Breast epithelium (tissue), 4 donors: ENCODE results near the gene HOXB9. TPM values are rescaled to one million over a fixed set of nuclear protein-coding genes. Genes with fewer than 3 reads are reported as not detected.

Experiments
- DNase-seq, 2 donors: peaks; one replicate each; pipeline ENCODE4 v3.0.0-alpha.2; 2019; ENCODE audit warnings: low spot score in 2 of 2
- H3K27ac ChIP-seq, 2 donors: fragments of 200-600 bp; sonication (generic) in 1 of 2; one replicate each; pipeline ENCODE4 v1.5.1; 2016 to 2019; ENCODE audit warnings: mild to moderate bottlenecking in 1 of 2
- H3K27me3 ChIP-seq, 2 donors: fragments of 200-600 bp; sonication (generic) in 1 of 2; one replicate each; pipeline versions ENCODE4 v1.5.1 to v1.6.0; 2017 to 2019; ENCODE audit warnings: control low read depth in 1 of 2, mild to moderate bottlenecking in 1 of 2
- H3K36me3 ChIP-seq: fragments of 200-600 bp; one replicate; pipeline ENCODE4 v1.5.1; 2019
- H3K4me1 ChIP-seq, 2 donors: fragments of 200-600 bp; sonication (generic); one replicate each; pipeline ENCODE4 v1.5.1; 2016 to 2019; ENCODE audit warnings: control low read depth in 1 of 2
- H3K4me3 ChIP-seq, 3 donors: fragments of 200-600 bp; sonication (generic); 1 replicate in 2 of 3; 2 replicates in 1 of 3; pipeline ENCODE4 v1.5.1; 2016 to 2019; ENCODE audit warnings: mild to moderate bottlenecking in 3 of 3, moderate library complexity in 2 of 3
- H3K9me3 ChIP-seq, 2 donors: fragments of 200-600 bp; sonication (generic) in 1 of 2; one replicate each; pipeline ENCODE4 v1.5.1; 2016 to 2019; ENCODE audit warnings: control low read depth in 1 of 2
- POLR2A ChIP-seq: fragments of 450-650 bp; IDR thresholded peaks from one replicate; pipeline ENCODE4 v1.6.1; 2016; ENCODE audit warnings: antibody characterized with exemption, mild to moderate bottlenecking, moderate library complexity
- POLR2AphosphoS5 ChIP-seq, 3 donors: sonication (generic); formaldehyde crosslinking; IDR thresholded peaks; one replicate each; pipeline ENCODE4 v1.6.1; 2017; ENCODE audit warnings: antibody characterized with exemption in 3 of 3
- intact Hi-C: fragments of 100-400 bp; cut with DNase I; formaldehyde crosslinking; loops from one replicate; pipeline ENCODE4 v1.15.1; 2023; ENCODE audit warnings: low total_unique reads
- total RNA-seq, 3 donors: library from RNA; depleted of rRNA; stranded (reverse); fragments of >200 nt; gene quantifications; one replicate each; pipeline ENCODE4 v1.1.0, GENCODE V29; 2016
- TF ChIP-seq, protein P1 (sequence below), 3 donors: fragments of 450-650 bp; IDR thresholded peaks; one replicate each; pipeline ENCODE4 v1.5.1; 2016 to 2017; ENCODE audit warnings: antibody characterized with exemption in 3 of 3, mild to moderate bottlenecking in 3 of 3, moderate library complexity in 3 of 3

The HOXB9 gene
- total RNA-seq, 3 donors from 2014 or later = 0.32 to 0.44 (median 0.33) TPM

DNA sequence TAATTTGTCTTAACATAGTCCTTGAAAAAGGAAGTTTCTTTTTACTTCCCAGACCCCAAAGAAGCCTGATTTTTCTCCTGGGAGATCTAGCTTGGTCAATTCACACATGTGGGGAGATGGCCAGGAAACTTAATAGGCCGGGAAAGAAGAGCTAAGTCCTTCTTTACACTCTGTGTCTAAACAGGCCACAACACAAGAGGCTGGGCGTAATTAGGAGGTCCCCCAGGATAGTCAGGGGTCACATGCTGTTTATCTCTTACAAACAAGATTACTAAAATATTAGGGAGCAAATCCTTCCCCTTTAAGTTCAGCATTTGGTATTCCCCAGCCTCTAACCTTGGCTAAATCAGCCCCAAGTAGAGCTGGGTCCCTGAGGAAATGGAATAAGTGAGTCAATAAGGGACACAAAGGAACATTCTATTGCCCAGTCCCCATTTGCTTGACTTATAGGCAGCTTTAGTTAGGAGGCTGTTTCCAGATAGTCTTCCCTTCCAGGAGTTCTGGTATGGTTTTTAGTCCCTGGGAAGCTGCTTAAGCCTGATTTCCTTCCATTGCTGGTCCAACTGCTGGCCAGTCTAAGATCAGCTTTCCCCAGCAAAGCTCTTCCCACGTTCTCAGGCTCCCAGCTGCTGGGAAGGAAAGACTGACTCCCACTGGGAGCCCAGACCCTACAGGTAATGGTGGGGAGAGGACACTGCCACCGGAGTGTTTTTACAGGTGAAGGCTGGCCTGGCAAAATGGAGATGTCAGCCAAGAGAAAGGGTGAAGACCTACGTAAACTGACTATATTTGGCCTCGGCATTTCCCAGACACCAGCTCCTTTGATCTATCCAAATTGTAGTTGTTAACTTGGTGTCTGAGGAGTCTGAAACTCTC lies 14.1 kb upstream of the HOXB9 start:
- TF ChIP-seq POLR2AphosphoS5 (IDR thresholded peaks at IDR 0.05) (no peak), POLR2A (no peak)
- TF ChIP-seq, protein P1, sequence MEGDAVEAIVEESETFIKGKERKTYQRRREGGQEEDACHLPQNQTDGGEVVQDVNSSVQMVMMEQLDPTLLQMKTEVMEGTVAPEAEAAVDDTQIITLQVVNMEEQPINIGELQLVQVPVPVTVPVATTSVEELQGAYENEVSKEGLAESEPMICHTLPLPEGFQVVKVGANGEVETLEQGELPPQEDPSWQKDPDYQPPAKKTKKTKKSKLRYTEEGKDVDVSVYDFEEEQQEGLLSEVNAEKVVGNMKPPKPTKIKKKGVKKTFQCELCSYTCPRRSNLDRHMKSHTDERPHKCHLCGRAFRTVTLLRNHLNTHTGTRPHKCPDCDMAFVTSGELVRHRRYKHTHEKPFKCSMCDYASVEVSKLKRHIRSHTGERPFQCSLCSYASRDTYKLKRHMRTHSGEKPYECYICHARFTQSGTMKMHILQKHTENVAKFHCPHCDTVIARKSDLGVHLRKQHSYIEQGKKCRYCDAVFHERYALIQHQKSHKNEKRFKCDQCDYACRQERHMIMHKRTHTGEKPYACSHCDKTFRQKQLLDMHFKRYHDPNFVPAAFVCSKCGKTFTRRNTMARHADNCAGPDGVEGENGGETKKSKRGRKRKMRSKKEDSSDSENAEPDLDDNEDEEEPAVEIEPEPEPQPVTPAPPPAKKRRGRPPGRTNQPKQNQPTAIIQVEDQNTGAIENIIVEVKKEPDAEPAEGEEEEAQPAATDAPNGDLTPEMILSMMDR (IDR thresholded peaks at IDR 0.05) = no peak
- no peaks in the 10 kb centered on the region for H3K9me3 ChIP-seq
- no peak overlapping the region for H3K4me3 ChIP-seq
- peaks cover 13 to 99% of the 10 kb centered on the region in 2 donors for H3K27me3 ChIP-seq
- intact Hi-C loops = no loop called here
- H3K27ac ChIP-seq = no peak overlapping the region
- no peak for DNase-seq
- H3K36me3 ChIP-seq = no peaks in the 10 kb centered on the region
- no peaks in the 10 kb centered on the region for H3K4me1 ChIP-seq

- no peak for DNase-seq
- Histone ChIP-seq H3K36me3 (no peaks in the 10 kb centered on the region), H3K4me3 (no peak overlapping the region), H3K4me1 (no peaks in the 10 kb centered on the region), H3K27ac (no peak overlapping the region), H3K9me3 (no peaks in the 10 kb centered on the region), H3K27me3 (peaks cover 13 to 99% of the 10 kb centered on the region in 2 donors)
- TF ChIP-seq POLR2A = no peak
- no peak for TF ChIP-seq POLR2AphosphoS5 (IDR thresholded peaks at IDR 0.05)
- TF ChIP-seq, protein P1 (IDR thresholded peaks at IDR 0.05) = no peak
- intact Hi-C loops = no loop called here
These were observed 13.0 kb upstream of the HOXB9 start for GRCh38 chr17:48639136-48639535.

DNA sequence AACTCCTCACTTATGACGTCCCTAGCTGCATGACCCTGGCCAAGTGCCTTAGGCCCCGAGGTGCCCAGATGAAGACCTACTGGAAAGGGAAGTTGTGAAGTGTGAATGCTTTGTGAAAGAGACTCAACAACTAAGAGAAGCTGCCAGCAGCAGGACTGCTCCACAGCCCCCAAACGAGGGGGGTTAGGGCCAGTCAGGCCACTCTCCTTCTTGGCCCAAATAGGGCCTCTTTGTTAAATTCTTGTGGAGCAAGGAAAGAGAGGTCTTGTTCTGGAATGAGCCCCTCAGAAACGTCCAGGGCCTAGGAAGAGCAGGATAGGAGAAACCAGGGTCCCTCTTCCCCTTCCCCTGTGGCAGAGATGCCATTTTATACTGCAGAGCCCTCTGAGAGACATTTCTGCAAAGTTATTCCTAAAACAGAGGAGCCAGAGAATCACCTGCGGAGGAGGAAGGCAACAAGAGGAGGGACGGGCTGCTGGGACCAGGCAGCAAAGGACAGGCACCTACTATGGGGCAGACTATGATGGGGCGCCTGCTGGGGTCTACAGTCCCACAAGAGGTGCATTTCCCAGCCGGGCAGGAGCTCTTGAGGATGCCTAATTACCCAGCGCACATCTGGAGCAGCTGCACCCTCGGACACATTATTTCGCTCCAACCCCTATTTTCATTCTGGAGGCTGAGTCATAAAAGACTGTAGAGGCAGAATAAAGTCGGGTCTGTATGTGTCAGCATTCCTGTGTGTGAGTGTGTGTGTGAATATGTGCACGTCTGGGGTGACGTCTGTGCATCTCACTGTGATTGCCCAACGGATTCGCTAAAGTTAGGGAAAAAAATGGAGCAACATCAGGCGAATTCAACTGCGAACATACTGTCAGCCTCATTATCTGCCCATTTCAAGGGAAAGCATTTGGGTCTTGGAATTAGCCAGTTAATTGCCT lies 11.4 kb upstream of the HOXB9 start:
- no peaks in the 10 kb centered on the region for H3K9me3 ChIP-seq
- H3K4me1 ChIP-seq = no peaks in the 10 kb centered on the region
- no peak for DNase-seq
- H3K4me3 ChIP-seq = no peak overlapping the region
- TF ChIP-seq POLR2AphosphoS5 (IDR thresholded peaks at IDR 0.05) (no peak), POLR2A (no peak)
- TF ChIP-seq, protein P1 (IDR thresholded peaks at IDR 0.05) = no peak
- H3K27me3 ChIP-seq = peaks cover 11 to 99% of the 10 kb centered on the region in 2 donors
- intact Hi-C loops = no loop called here
- no peak overlapping the region for H3K27ac ChIP-seq
- H3K36me3 ChIP-seq = no peaks in the 10 kb centered on the region

DNA sequence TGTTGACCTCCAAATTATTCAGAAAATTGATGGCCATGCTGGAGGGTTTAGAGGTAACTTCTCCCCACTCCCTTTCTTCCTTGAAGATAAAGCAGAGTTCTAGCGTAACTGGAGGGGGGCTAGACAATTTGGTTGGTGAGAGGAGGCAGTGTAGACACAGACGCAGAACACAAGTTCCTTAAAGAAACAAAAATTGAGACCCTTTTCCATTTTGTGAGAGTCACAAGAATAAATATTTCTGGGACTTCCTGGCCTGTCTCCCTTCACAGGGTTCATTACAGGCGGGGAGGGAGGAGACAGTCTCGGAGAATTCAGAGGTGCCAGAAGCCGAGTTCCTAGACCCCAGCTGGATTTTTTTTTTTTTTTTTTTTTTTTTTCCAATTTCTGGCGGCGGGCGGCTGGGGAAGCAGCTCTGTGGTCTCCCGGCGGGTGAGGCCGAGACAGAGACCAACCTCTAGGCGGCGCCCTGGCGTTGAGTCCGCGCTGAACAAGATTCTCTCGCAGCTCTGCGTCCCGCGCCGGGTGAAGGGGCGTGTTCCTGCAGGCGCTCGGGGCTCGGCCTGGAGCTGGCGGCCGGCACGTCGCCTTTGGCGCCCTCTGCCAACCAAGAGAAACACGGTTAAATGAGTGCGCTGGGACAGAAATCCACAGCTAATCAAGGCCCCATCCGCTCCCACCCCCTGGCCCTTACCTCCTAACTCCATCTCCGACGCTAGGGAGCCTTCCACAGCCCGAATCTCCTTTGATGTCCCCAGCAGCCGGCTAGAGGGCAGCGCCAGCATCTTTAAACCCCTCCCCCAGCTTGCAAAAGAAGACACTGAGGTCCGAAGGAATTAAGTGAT lies 10.2 kb upstream of the HOXB9 start:
- Histone ChIP-seq H3K4me3 (no peak overlapping the region), H3K9me3 (no peaks in the 10 kb centered on the region), H3K4me1 (no peaks in the 10 kb centered on the region), H3K36me3 (no peaks in the 10 kb centered on the region), H3K27ac (no peak overlapping the region), H3K27me3 (peaks cover 3 to 99% of the 10 kb centered on the region in 2 donors)
- TF ChIP-seq, protein P1 (IDR thresholded peaks at IDR 0.05) = peak in 1 of 3 donors; percentile 33
- TF ChIP-seq POLR2A (no peak), POLR2AphosphoS5 (IDR thresholded peaks at IDR 0.05) (no peak)
- intact Hi-C loops = no loop called here
- DNase-seq = no peak
